ENCODE data around the gene CEBPE.

The CEBPE gene

GRCh38 chr14:23159532-23159931 lies 40.5 kb upstream of the CEBPE start:
- Histone ChIP-seq H2AFZ (no peak overlapping the region), H3K4me1 (peaks cover 54% of the 10 kb centered on the region), H3K36me3 (ENCODE audit: control insufficient read depth, insufficient read depth, low read length) (no peaks in the 10 kb centered on the region), H3K27ac (peak overlapping the region; percentile 96), H3K4me3 (ENCODE audit: low read depth, low read length) (no peak overlapping the region), H3K27me3 (ENCODE audit: control insufficient read depth, insufficient read depth, low read length) (no peaks in the 10 kb centered on the region), H3K9me3 (ENCODE audit: control insufficient read depth, low read length) (no peaks in the 10 kb centered on the region), H3K9ac (no peak overlapping the region), H3K4me2 (ENCODE audit: low read length) (peak overlapping the region; percentile 24), H3K79me2 (peaks cover 3% of the 10 kb centered on the region)
- TF ChIP-seq CTCF (IDR thresholded peaks at IDR 0.05) = no peak

GRCh38 chr14:23158779-23159178 lies 39.7 kb upstream of the CEBPE start:
- H3K9ac ChIP-seq = no peak overlapping the region
- TF ChIP-seq CTCF (IDR thresholded peaks at IDR 0.05) = no peak
- no peak overlapping the region for H3K4me2 ChIP-seq (ENCODE audit: low read length)
- H3K4me1 ChIP-seq = peaks cover 62% of the 10 kb centered on the region
- H3K27me3 ChIP-seq (ENCODE audit: control insufficient read depth, insufficient read depth, low read length) = no peaks in the 10 kb centered on the region
- no peaks in the 10 kb centered on the region for H3K79me2 ChIP-seq
- peak overlapping the region; percentile 96 for H3K27ac ChIP-seq
- no peak overlapping the region for H3K4me3 ChIP-seq (ENCODE audit: low read depth, low read length)
- no peaks in the 10 kb centered on the region for H3K9me3 ChIP-seq (ENCODE audit: control insufficient read depth, low read length)
- H3K36me3 ChIP-seq (ENCODE audit: control insufficient read depth, insufficient read depth, low read length) = no peaks in the 10 kb centered on the region
- no peak overlapping the region for H2AFZ ChIP-seq

- peaks cover 46% of the 10 kb centered on the region for H3K4me1 ChIP-seq
- no peak overlapping the region for H3K9ac ChIP-seq
- peak overlapping the region; percentile 63 for H3K4me2 ChIP-seq (ENCODE audit: low read length)
- H2AFZ ChIP-seq = peak overlapping the region; percentile 40
- H3K27ac ChIP-seq = peak overlapping the region; percentile 92
- no peaks in the 10 kb centered on the region for H3K36me3 ChIP-seq (ENCODE audit: control insufficient read depth, insufficient read depth, low read length)
- no peaks in the 10 kb centered on the region for H3K27me3 ChIP-seq (ENCODE audit: control insufficient read depth, insufficient read depth, low read length)
- H3K9me3 ChIP-seq (ENCODE audit: control insufficient read depth, low read length) = no peaks in the 10 kb centered on the region
- peaks cover 15% of the 10 kb centered on the region for H3K79me2 ChIP-seq
- no peak for TF ChIP-seq CTCF (IDR thresholded peaks at IDR 0.05)
- H3K4me3 ChIP-seq (ENCODE audit: low read depth, low read length) = peak overlapping the region; percentile 35
These were observed 36.0 kb upstream of the CEBPE start for GRCh38 chr14:23154964-23155587.

GRCh38 chr14:23153851-23154796 lies 35.1 kb upstream of the CEBPE start:
- H3K27me3 ChIP-seq (ENCODE audit: control insufficient read depth, insufficient read depth, low read length) = no peaks in the 10 kb centered on the region
- peaks cover 39% of the 10 kb centered on the region for H3K4me1 ChIP-seq
- peaks cover 15% of the 10 kb centered on the region for H3K79me2 ChIP-seq
- no peak overlapping the region for H3K9ac ChIP-seq
- H3K4me3 ChIP-seq (ENCODE audit: low read depth, low read length) = peak overlapping the region; percentile 35
- no peaks in the 10 kb centered on the region for H3K36me3 ChIP-seq (ENCODE audit: control insufficient read depth, insufficient read depth, low read length)
- no peak for TF ChIP-seq CTCF (IDR thresholded peaks at IDR 0.05)
- no peaks in the 10 kb centered on the region for H3K9me3 ChIP-seq (ENCODE audit: control insufficient read depth, low read length)
- H2AFZ ChIP-seq = peak overlapping the region; percentile 14
- H3K4me2 ChIP-seq (ENCODE audit: low read length) = peak overlapping the region; percentile 63
- peak overlapping the region; percentile 92 for H3K27ac ChIP-seq

Measured in parathyroid adenoma (tissue), 2 donors.